Adipocyte (in vitro differentiated cells): ENCODE data around the gene AUTS2.

Experiments used
- DNase-seq: peaks from one replicate; pipeline ENCODE4 v3.0.0-alpha.2; 2015; ENCODE audit warnings: low read depth
- H3K27me3 ChIP-seq: replicated peaks from 2 replicates; pipeline ENCODE4 v1.7.0; 2013; ENCODE audit warnings: mild to moderate bottlenecking, low read length, moderate library complexity; ENCODE audit not compliant: control insufficient read depth, insufficient read depth
- H3K36me3 ChIP-seq: 2 replicates; pipeline ENCODE4 v1.7.0; 2013; ENCODE audit warnings: low read length, mild to moderate bottlenecking, moderate library complexity; ENCODE audit not compliant: control insufficient read depth, insufficient read depth, severe bottlenecking
- H3K4me1 ChIP-seq: 2 replicates; pipeline ENCODE4 v1.7.0; 2013; ENCODE audit warnings: mild to moderate bottlenecking, low read length, moderate library complexity; ENCODE audit not compliant: control insufficient read depth, insufficient read depth
- H3K4me3 ChIP-seq: 2 replicates; pipeline ENCODE4 v1.7.0; 2013; ENCODE audit warnings: mild to moderate bottlenecking, low read length, moderate library complexity
- H3K9ac ChIP-seq: 2 replicates; pipeline ENCODE4 v1.7.0; 2013; ENCODE audit warnings: mild to moderate bottlenecking, low read length, moderate library complexity
- H3K9me3 ChIP-seq: 2 replicates; pipeline ENCODE4 v1.7.0; 2013; ENCODE audit warnings: mild to moderate bottlenecking, low read length, moderate library complexity; ENCODE audit not compliant: control insufficient read depth

AUTS2 gene

DNA sequence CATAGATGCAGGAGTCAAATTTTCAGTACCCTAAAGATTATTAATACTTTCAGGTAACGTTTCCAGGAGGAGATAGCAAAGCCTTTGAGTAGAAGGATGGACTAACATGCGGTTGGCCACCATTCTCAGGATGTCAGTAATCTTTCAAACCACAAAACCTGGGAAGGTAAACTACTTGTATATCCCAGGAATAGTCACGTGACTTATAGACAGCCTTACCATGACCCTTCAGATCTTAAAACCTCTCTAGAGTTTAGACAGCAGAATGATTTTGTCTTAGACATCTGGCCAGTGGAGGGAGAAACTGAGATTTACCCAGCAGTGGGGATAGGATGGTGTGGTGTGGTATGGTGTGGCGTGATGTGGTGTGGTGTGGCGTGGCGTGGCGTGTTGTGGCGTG, 1085.9 kb downstream of the AUTS2 start:
- Histone ChIP-seq H3K4me1 (peaks cover 6% of the 10 kb centered on the region), H3K36me3 (no peaks in the 10 kb centered on the region), H3K9me3 (no peaks in the 10 kb centered on the region), H3K9ac (no peak overlapping the region), H3K27me3 (no peaks in the 10 kb centered on the region), H3K4me3 (no peak overlapping the region)
- DNase-seq, result no peak

DNA sequence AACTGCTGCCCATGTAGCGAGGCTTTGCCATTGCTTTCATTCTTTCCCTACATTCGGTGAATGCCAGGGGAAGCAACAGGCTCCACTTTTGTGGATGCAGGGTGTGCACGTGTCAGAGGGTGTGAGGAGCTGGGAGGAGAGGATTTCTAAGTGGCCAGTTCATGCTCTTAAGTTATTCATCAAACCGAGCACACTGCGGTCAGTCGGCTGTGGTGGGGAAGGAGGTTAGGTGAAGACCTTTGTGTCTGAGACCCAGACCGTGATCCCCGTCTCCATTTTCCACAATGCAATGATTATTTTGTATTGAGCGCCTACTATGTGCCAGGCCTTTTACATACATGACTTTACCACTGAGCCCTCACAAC, 1095.0 kb downstream of the AUTS2 start:
- H3K4me1 ChIP-seq, result peaks cover 20% of the 10 kb centered on the region
- H3K4me3 ChIP-seq, result peak overlapping the region; percentile 85

DNA sequence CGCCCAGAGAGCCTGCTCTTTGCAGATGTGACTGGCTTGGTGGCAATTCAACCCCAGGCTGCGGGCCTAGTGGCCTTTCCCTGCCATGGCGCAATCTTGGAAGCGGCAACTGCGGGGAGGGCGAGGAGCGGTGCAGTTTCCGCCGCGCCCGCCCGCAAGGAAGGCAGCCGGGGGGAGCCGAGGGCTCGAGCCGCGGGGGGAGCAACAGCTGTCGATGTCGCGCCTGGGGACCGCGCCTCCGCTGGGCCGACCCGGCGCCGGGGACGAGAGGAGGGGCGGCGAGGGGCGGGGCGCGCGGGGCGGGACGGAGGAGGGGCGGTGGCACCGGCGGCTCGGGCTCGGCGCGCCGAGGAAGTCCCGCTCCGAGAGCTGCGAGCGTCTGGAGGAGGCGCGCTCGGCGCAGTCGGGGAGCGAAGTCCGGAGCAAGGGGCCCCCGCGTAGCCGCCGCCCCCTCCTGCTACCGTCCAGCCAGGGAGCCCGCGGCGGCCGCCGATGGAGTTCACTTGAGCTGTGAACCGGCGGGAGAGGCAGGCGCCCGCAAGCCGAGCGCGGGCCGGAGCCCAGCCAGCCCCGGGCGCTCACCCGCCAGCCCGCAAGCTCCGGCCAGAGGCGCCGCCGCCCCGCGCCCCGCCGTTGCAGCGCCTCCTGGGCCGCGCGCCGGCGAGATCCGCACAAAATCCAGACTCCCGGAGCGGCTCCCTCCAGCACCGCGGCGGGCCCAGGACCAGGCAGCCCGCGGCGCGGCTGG, 1095.6 kb downstream of the AUTS2 start:
- no peaks in the 10 kb centered on the region for H3K9me3 ChIP-seq
- H3K4me3 ChIP-seq, result peak overlapping the region; percentile 85
- no peaks in the 10 kb centered on the region for H3K27me3 ChIP-seq
- no peaks in the 10 kb centered on the region for H3K36me3 ChIP-seq
- H3K4me1 ChIP-seq, result peaks cover 24% of the 10 kb centered on the region
- H3K9ac ChIP-seq, result peak overlapping the region; percentile 92
- peak; percentile 84 for DNase-seq

More for the DNA sequence above, 1095.0 kb downstream of the AUTS2 start:
- Histone ChIP-seq H3K9ac (peak overlapping the region; percentile 92), H3K9me3 (no peaks in the 10 kb centered on the region), H3K36me3 (no peaks in the 10 kb centered on the region), H3K27me3 (no peaks in the 10 kb centered on the region)
- no peak for DNase-seq

DNA sequence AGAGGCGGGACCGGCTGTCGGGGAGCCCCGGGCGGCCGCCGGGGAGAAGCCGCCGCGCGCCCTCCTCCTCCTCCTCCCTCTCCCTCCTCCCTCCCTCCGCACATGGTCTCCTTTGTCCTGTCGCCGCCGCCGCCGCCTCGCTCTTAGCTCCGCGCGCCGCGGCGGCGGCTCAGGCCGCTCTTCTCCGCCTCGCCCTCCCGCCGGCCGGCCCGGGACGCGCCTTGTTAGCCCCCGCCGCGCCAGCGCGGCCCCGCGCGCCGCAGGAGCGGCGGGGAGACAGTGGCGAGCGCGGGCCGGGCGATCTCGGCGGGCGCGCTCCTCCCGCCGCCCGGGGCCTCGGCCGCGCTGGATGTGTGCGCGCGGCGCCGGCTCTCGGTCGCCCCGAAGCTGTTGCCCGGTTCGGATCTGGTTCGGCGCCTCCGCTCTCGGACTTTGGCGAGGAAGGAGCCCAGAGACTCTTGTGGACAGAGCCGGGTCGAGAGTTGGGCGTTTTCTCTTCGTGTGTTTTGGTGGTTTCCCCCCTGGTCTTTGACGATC, 1096.2 kb downstream of the AUTS2 start:
- peak overlapping the region; percentile 92 for H3K9ac ChIP-seq
- peaks cover 29% of the 10 kb centered on the region for H3K4me1 ChIP-seq
- DNase-seq, result peak; percentile 71
- peak overlapping the region; percentile 85 for H3K4me3 ChIP-seq
- H3K36me3 ChIP-seq, result no peaks in the 10 kb centered on the region
- H3K9me3 ChIP-seq, result no peaks in the 10 kb centered on the region
- H3K27me3 ChIP-seq, result no peaks in the 10 kb centered on the region

DNA sequence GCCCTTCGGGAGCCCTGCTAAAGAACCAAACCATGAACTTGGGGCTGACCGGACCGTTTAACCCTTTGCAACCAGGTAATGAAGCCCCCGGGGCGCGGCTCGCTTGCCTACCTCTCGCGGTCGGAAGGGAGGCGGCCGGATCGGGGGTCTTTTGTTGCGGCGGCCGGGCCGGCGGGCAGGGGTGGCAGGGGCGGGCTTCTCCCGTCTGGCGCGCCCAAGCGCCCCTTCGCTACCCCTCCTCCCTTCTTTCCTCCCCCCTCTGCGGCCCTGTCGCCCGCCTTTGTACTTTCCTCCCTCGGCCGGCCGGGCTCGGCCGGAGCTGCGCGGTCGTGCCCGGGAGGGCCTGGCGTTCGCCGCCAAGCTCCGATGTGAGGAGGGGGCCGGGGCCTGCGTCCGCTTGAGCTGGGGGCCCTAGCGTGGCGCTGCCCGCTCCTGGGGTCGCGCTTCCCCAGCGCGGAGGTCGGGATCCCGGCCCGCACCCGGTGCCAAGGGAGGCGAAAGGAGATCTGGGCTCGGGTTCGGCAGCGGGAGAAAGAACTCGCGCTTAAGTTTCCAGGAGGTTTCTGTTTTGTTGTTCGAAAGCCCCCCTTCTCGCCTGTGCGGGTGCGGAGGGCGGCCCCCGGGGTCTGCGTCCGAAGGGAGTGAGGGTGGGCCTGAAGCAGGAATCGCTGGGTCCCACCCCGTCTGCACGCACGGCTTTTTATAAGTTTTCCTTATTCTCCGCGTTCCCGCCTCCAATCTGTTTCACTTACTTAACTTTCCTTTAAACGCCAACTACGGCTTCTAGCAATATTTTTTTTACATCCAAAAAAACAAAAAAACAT, 1096.9 kb downstream of the AUTS2 start:
- H3K9ac ChIP-seq, result peak overlapping the region; percentile 92
- peaks cover 35% of the 10 kb centered on the region for H3K4me1 ChIP-seq
- peak; percentile 57 for DNase-seq

DNA sequence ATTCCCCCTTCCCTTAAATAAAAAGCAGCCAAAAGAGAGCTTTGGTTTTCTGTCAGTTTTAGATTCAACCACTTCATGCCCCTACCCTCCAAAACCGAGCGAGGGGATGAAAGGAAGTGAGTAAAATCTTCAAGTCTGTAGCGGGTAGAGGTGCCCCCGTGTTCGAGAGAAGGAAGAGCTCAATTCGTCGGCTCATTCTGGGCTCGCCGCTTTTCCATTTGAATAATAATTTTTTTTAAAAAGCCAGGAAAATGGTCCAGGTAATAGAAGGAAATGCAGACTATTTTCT, 1097.5 kb downstream of the AUTS2 start:
- Histone ChIP-seq H3K4me1 (peaks cover 35% of the 10 kb centered on the region), H3K36me3 (no peaks in the 10 kb centered on the region), H3K27me3 (no peaks in the 10 kb centered on the region), H3K9ac (peak overlapping the region; percentile 92), H3K4me3 (peak overlapping the region; percentile 85), H3K9me3 (no peaks in the 10 kb centered on the region)
- DNase-seq, result peak; percentile 61

More for the DNA sequence above, 1096.9 kb downstream of the AUTS2 start:
- Histone ChIP-seq H3K36me3 (no peaks in the 10 kb centered on the region), H3K9me3 (no peaks in the 10 kb centered on the region), H3K27me3 (no peaks in the 10 kb centered on the region), H3K4me3 (peak overlapping the region; percentile 85)

DNA sequence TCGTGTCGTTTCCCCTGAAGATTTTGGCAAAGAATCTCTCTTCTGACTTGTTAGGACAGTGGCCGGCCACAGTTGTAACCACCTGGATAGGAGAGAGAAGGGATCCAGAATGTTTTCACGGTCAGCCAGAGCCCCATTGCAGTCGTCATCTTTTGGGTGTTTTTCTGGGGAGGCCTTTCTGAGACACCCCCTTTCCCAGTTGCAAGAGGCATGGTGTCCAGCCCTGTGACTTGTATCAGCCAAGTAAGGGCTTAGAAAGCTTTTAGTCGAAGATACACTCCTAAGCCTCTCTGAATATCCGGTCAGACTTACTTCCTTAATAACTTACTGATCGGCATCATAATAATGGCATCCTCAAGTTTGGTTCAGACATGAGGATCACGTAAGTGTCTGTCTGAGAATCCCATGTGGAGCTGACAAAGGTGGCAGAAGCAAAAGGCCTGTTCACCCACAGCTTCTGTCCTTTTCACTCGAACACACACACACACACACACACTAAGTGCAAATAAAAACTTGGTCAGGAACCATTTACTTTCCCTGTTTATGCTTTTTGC, 1098.0 kb downstream of the AUTS2 start:
- H3K4me1 ChIP-seq, result peaks cover 35% of the 10 kb centered on the region
- no peaks in the 10 kb centered on the region for H3K9me3 ChIP-seq
- H3K36me3 ChIP-seq, result no peaks in the 10 kb centered on the region
- H3K9ac ChIP-seq, result peak overlapping the region; percentile 92
- H3K27me3 ChIP-seq, result no peaks in the 10 kb centered on the region
- peak overlapping the region; percentile 85 for H3K4me3 ChIP-seq
- DNase-seq, result peak; percentile 59

DNA sequence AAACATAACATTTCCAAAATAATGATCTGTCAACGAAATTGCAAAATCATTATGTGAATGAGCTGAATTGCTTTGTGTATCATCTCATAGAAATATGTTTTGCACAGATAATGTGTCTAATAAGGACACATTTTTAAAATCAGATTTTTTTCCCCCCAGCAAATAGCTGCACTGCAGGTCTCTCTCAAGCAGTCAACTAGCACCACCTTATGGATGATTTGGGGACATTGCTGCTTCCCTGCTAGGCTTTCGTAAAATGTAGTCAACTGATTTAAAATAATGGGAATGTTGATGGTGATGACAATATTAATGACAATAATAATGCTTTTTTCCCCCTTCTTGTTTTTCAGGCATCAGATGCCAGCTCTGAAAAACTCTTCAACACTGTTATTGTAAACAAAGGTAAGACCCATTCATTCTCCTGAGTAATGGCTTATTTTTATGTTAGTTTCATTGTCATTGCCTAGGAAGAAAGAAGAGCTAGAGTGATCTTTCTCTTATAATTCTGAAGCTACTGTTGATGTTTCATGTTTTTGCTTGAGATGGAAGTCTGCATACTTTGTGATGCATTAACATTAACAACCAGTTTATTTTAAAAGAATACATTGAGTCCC, 1100.1 kb downstream of the AUTS2 start:
- H3K4me3 ChIP-seq, result no peak overlapping the region
- H3K4me1 ChIP-seq, result peaks cover 37% of the 10 kb centered on the region

DNA sequence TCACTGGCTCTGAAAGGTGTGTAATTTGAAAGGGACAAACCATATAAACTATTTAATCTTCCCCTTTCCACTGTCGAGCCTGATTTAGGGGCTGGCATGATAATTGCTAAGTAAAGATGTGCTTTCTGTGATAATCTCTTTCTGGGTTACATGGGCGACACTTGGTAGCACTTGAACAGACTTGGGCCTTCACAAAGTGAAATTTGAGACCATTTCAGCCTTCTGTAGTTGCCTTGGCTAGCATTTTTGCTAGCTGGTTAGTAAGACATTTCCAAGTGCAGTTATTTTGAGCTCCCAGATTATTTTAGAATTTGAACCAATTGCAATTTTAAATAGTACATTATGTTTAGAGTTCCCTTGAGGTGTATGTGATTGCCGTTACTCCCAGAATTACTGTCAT, 1101.0 kb downstream of the AUTS2 start:
- DNase-seq, result no peak
- Histone ChIP-seq H3K9me3 (no peaks in the 10 kb centered on the region), H3K27me3 (no peaks in the 10 kb centered on the region), H3K9ac (no peak overlapping the region), H3K36me3 (no peaks in the 10 kb centered on the region), H3K4me1 (peaks cover 35% of the 10 kb centered on the region), H3K4me3 (no peak overlapping the region)

More for the DNA sequence above, 1100.1 kb downstream of the AUTS2 start:
- Histone ChIP-seq H3K36me3 (no peaks in the 10 kb centered on the region), H3K9ac (no peak overlapping the region), H3K9me3 (no peaks in the 10 kb centered on the region), H3K27me3 (no peaks in the 10 kb centered on the region)
- peak; percentile 86 for DNase-seq

DNA sequence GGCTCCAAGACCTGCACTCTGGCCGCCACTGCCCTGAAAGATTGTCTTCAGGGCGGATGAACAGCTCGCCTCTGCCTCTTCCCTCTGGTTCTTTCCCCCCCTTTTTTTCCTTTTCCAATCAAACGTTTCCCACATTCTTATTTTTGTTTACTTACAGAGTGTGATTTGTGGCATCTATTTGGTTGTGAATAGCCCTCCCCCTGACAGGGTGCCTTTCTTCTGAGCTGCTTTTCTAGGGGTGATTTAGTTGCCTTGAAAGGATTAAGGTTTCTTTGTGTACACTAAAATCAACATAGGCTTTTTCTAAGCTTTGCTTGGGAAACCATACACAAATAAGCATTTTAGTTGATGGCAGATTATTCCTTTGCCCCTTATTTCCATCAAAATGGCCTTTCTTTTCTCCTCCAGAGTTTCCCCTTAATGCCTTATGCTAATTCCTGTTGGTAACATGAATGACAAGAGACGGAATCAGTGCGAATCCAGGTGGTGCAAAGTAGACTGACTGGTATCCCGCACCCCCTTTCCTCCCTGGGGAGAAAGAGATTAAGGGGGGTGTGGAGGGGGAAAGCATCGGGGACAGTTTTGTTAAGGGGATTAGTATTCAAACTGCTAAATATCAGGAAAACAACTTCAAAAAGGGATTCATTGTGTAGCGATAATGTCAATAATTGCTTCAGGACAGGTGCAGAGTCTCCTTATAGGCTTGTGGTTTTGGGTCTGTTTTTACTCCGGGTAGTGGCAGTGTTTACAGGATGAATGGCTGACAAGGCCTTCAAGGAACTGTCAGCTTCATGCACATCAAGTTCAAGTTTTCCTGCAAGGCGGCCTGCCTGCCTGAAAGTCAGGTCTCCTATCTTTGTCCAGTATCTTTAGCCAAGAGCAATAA, 1102.0 kb downstream of the AUTS2 start:
- no peaks in the 10 kb centered on the region for H3K27me3 ChIP-seq
- no peak for DNase-seq
- no peaks in the 10 kb centered on the region for H3K9me3 ChIP-seq
- no peaks in the 10 kb centered on the region for H3K36me3 ChIP-seq
- H3K4me1 ChIP-seq, result peaks cover 35% of the 10 kb centered on the region
- H3K9ac ChIP-seq, result no peak overlapping the region
- no peak overlapping the region for H3K4me3 ChIP-seq
